Activated naive CD4-positive, alpha-beta T cell treated with anti-CD3 and anti-CD28 coated beads, Interleukin-2, amount 50 U/mL, for 16 hours (primary cell): Measurements from ENCODE around the gene SOS1.
"Not testable (repeated sequence)": the region's sequence is repeated elsewhere in the genome, so short reads cannot be mapped to it uniquely, and the experiment has no call there.

Source experiments
- DNase-seq: peaks from one replicate; pipeline ENCODE4 v3.0.0-alpha.2; 2020

Gene SOS1

GRCh38 chr2:38960609-38961320 is 160.1 kb downstream of the SOS1 start:
- DNase-seq: no peak

- peak; percentile 72 for DNase-seq
Measured at GRCh38 chr2:38959938-38960608, 160.8 kb downstream of the SOS1 start.

- no peak for DNase-seq
Measured at GRCh38 chr2:38959466-38959865, 161.4 kb downstream of the SOS1 start.

- no peak for DNase-seq
Measured at GRCh38 chr2:38957972-38958371, 162.9 kb downstream of the SOS1 start.

- no peak for DNase-seq
Measured at GRCh38 chr2:38951766-38952165, 169.1 kb downstream of the SOS1 start.

GRCh38 chr2:38948995-38949394 is 171.9 kb downstream of the SOS1 start:
- DNase-seq: no peak

GRCh38 chr2:38948387-38948882 is 172.4 kb downstream of the SOS1 start:
- DNase-seq: no peak

GRCh38 chr2:38947241-38948239 is 173.3 kb downstream of the SOS1 start:
- DNase-seq: peak; percentile 62

- DNase-seq: no peak
Measured at GRCh38 chr2:38945911-38946310, 174.9 kb downstream of the SOS1 start.

GRCh38 chr2:38945372-38945771 is 175.5 kb downstream of the SOS1 start:
- DNase-seq: no peak

- DNase-seq: no peak
Measured at GRCh38 chr2:38943784-38944183, 177.1 kb downstream of the SOS1 start.

- no peak for DNase-seq
Measured at GRCh38 chr2:38940746-38941145, 180.1 kb downstream of the SOS1 start.

- no peak for DNase-seq
Measured at GRCh38 chr2:38937548-38937947, 183.3 kb downstream of the SOS1 start.

- not testable (repeated sequence) for DNase-seq
Measured at GRCh38 chr2:38936516-38936915, 184.3 kb downstream of the SOS1 start.

GRCh38 chr2:38935568-38936172 is 185.2 kb downstream of the SOS1 start:
- no peak for DNase-seq

GRCh38 chr2:38934742-38935141 is 186.1 kb downstream of the SOS1 start:
- no peak for DNase-seq

- no peak for DNase-seq
Measured at GRCh38 chr2:38933653-38934052, 187.2 kb downstream of the SOS1 start.

GRCh38 chr2:38932586-38932985 is 188.3 kb downstream of the SOS1 start:
- no peak for DNase-seq
